GM23338 (cell line): ENCODE data around the gene ATF5. TPM values are rescaled to one million over a fixed set of nuclear protein-coding genes. Genes with fewer than 3 reads are reported as not detected.

Source experiments
- ATAC-seq: fragments of 200-7000 bp; cut with Tn5 transposase; 3 replicates; pipeline ENCODE4 v1.9.1; 2020
- DNase-seq: peaks from one replicate; pipeline ENCODE4 v3.0.0-alpha.2; 2015; ENCODE audit warnings: low spot score
- H2AFZ ChIP-seq: fragments of 200-600 bp; sonication (generic); 2 replicates; pipeline ENCODE4 v1.8.0; 2016; ENCODE audit warnings: antibody characterized with exemption, mild to moderate bottlenecking, moderate library complexity
- H3F3A ChIP-seq: fragments of 200-600 bp; sonication (generic); replicated peaks from 2 replicates; pipeline ENCODE4 v1.8.0; 2017; ENCODE audit warnings: antibody characterized with exemption, mixed run types, low read depth
- H3K27ac ChIP-seq: fragments of 200-600 bp; sonication (generic); 2 replicates; pipeline ENCODE4 v1.6.1; 2016; ENCODE audit warnings: low read depth
- H3K27me3 ChIP-seq: fragments of 200-600 bp; sonication (generic); 2 replicates; pipeline ENCODE4 v1.8.0; 2016; ENCODE audit warnings: mild to moderate bottlenecking, mixed run types, moderate library complexity; ENCODE audit not compliant: insufficient read depth
- H3K36me3 ChIP-seq: fragments of 200-600 bp; sonication (generic); 2 replicates; pipeline ENCODE4 v1.8.0; 2016; ENCODE audit warnings: mild to moderate bottlenecking; ENCODE audit not compliant: insufficient read depth
- H3K4me1 ChIP-seq: fragments of 200-600 bp; sonication (generic); 2 replicates; pipeline ENCODE4 v1.8.0; 2016; ENCODE audit warnings: mild to moderate bottlenecking, moderate library complexity; ENCODE audit not compliant: insufficient read depth
- H3K4me2 ChIP-seq: fragments of 200-600 bp; sonication (generic); 2 replicates; pipeline ENCODE4 v1.7.1; 2017; ENCODE audit warnings: mixed run types
- H3K4me3 ChIP-seq: fragments of 200-600 bp; sonication (generic); 2 replicates; pipeline ENCODE4 v1.6.1; 2016; ENCODE audit warnings: mixed run types
- H3K79me2 ChIP-seq: fragments of 200-600 bp; sonication (generic); replicated peaks from 2 replicates; pipeline ENCODE4 v1.8.0; 2017; ENCODE audit warnings: mild to moderate bottlenecking; ENCODE audit not compliant: insufficient read depth
- H3K9me2 ChIP-seq: fragments of 200-600 bp; sonication (generic); 2 replicates; pipeline ENCODE4 v1.8.0; 2017; ENCODE audit not compliant: insufficient read depth
- H4K20me1 ChIP-seq: fragments of 200-600 bp; sonication (generic); replicated peaks from 2 replicates; pipeline ENCODE4 v1.8.0; 2017; ENCODE audit warnings: mild to moderate bottlenecking; ENCODE audit not compliant: insufficient read depth
- H3K27ac Mint-ChIP-seq: 2 replicates; pipeline ENCODE4 v1.8.0; 2020; ENCODE audit warnings: inconsistent platforms, mild to moderate bottlenecking, moderate library complexity, mixed read lengths
- H3K27me3 Mint-ChIP-seq: 3 replicates; pipeline ENCODE4 v1.8.0; 2022; ENCODE audit warnings: low read depth, mild to moderate bottlenecking, moderate library complexity, mixed read lengths, inconsistent platforms; ENCODE audit not compliant: insufficient read depth, poor library complexity
- H3K36me3 Mint-ChIP-seq: 3 replicates; pipeline ENCODE4 v1.8.0; 2021; ENCODE audit warnings: low read depth, mild to moderate bottlenecking, inconsistent platforms, moderate library complexity, mixed read lengths
- H3K4me1 Mint-ChIP-seq: 3 replicates; pipeline ENCODE4 v1.8.0; 2020; ENCODE audit warnings: mild to moderate bottlenecking, inconsistent platforms, mixed read lengths
- H3K4me3 Mint-ChIP-seq: 3 replicates; pipeline ENCODE4 v1.8.0; 2021; ENCODE audit warnings: moderate library complexity, mild to moderate bottlenecking, inconsistent platforms, mixed read lengths
- H3K9me3 Mint-ChIP-seq: 3 replicates; pipeline ENCODE4 v1.8.0; 2020; ENCODE audit warnings: moderate library complexity, mild to moderate bottlenecking, inconsistent platforms, mixed read lengths
- EZH2 ChIP-seq: fragments of 200-600 bp; sonication (generic); IDR thresholded peaks from one replicate; pipeline ENCODE4 v1.8.0; 2017; ENCODE audit warnings: antibody characterized with exemption, mild to moderate bottlenecking, low read depth; ENCODE audit not compliant: unreplicated experiment
- EZH2phosphoT487 ChIP-seq: fragments of 200-600 bp; sonication (generic); IDR thresholded peaks from one replicate; pipeline ENCODE4 v1.8.1; 2018; ENCODE audit warnings: antibody characterized with exemption; ENCODE audit not compliant: unreplicated experiment
- JUNB ChIP-seq: IDR thresholded peaks from one replicate; pipeline ENCODE4 v1.6.1; 2016; ENCODE audit warnings: antibody characterized with exemption; ENCODE audit not compliant: unreplicated experiment
- NANOG ChIP-seq: IDR thresholded peaks from 2 replicates; pipeline ENCODE4 v1.6.1; 2016; ENCODE audit warnings: antibody characterized with exemption, borderline replicate concordance
- POLR2AphosphoS5 ChIP-seq: IDR thresholded peaks from 2 replicates; pipeline ENCODE4 v1.6.1; 2016; ENCODE audit warnings: antibody characterized with exemption, low read depth
- REST ChIP-seq: IDR thresholded peaks from one replicate; pipeline ENCODE4 v1.6.1; 2018; ENCODE audit warnings: antibody characterized with exemption; ENCODE audit not compliant: unreplicated experiment
- ZNF331 ChIP-seq: fragments of 250-450 bp; sonication (Bioruptor Pico); IDR thresholded peaks from 2 replicates; pipeline ENCODE4 v1.5.0; 2020; ENCODE audit warnings: low read depth, mild to moderate bottlenecking, moderate library complexity
- ZNF462 ChIP-seq: fragments of 250-450 bp; sonication (Bioruptor Pico); IDR thresholded peaks from 2 replicates; pipeline ENCODE4 v1.5.0; 2020; ENCODE audit warnings: mild to moderate bottlenecking, moderate library complexity
- polyA plus RNA-seq: library from polyadenylated mRNA; unstranded; fragments of >200 nt; fragmentation: Nextera tagmentation; extraction: Ambion mirVana; gene quantifications from 2 replicates; pipeline ENCODE4 v1.2.1, GENCODE V29; 2016
- total RNA-seq: library from RNA; depleted of rRNA; stranded (reverse); fragments of >200 nt; shearing (Covaris generic); gene quantifications from 2 replicates; pipeline ENCODE4 v1.2.3, GENCODE V29; 2014

ATF5 gene
- total and polyA plus RNA-seq, 2 experiments from 2014 or later = 7.4 to 9.6 TPM

- no peaks in the 10 kb centered on the region for H3K9me2 ChIP-seq
- no peaks in the 10 kb centered on the region; the same call in none of the 2 replicates for H3K4me1 ChIP-seq
- H3K36me3 ChIP-seq = no peaks in the 10 kb centered on the region
- no peak overlapping the region for H3K4me2 ChIP-seq
- ATAC-seq (no peak), DNase-seq (no peak)
- H3K4me3 Mint-ChIP-seq = no peak overlapping the region
- H3F3A ChIP-seq = peaks cover 4% of the 10 kb centered on the region; the same call in 1 of the 2 replicates
- TF ChIP-seq REST (no peak), ZNF462 (CRISPR knock-in tag) (no peak), EZH2 (no peak), EZH2phosphoT487 (no peak), JUNB (no peak), NANOG (no peak), ZNF331 (CRISPR knock-in tag) (no peak), POLR2AphosphoS5 (peak; percentile 13; the same call in 1 of the 2 replicates)
- H3K4me1 Mint-ChIP-seq = peaks cover 11% of the 10 kb centered on the region
- H3K27ac Mint-ChIP-seq = no peak overlapping the region
- no peak overlapping the region for H2AFZ ChIP-seq
- H3K79me2 ChIP-seq = peaks cover 10% of the 10 kb centered on the region
- H4K20me1 ChIP-seq = no peaks in the 10 kb centered on the region
- H3K36me3 Mint-ChIP-seq = peaks cover 37% of the 10 kb centered on the region
- peaks cover 20% of the 10 kb centered on the region for H3K27me3 Mint-ChIP-seq
- no peaks in the 10 kb centered on the region for H3K27me3 ChIP-seq
- H3K9me3 Mint-ChIP-seq = peaks cover 12% of the 10 kb centered on the region
- no peak overlapping the region for H3K27ac ChIP-seq
- H3K4me3 ChIP-seq = no peak overlapping the region
These were observed 4.6 kb downstream of the ATF5 start for GRCh38 chr19:49933643-49934042.
